Vagina (tissue), 2 donors: ENCODE data around the gene FADS1.

Source experiments
- CTCF ChIP-seq, 3 experiments: fragments of 450-650 bp in 2 of 3; fragments of 200-600 bp in 1 of 3; sonication (generic) in 1 of 3; IDR thresholded peaks; one replicate each; pipeline ENCODE4 v1.5.1; 2017 to 2019; ENCODE audit warnings: antibody characterized with exemption in 3 of 3, mild to moderate bottlenecking in 2 of 3, moderate library complexity in 2 of 3
- POLR2A ChIP-seq, 2 donors: fragments of 450-650 bp; IDR thresholded peaks; one replicate each; pipeline ENCODE4 v1.6.1; 2017; ENCODE audit warnings: antibody characterized with exemption in 2 of 2, mild to moderate bottlenecking in 2 of 2, moderate library complexity in 2 of 2

GRCh38 chr11:61756147-61756451, 60.7 kb downstream of the FADS1 start:
- no peak for TF ChIP-seq CTCF (IDR thresholded peaks at IDR 0.05)
- no peak for TF ChIP-seq POLR2A (IDR thresholded peaks at IDR 0.05)
